Measurements from ENCODE around the gene PRKX. TPM values are rescaled to one million over a fixed set of nuclear protein-coding genes. Genes with fewer than 3 reads are reported as not detected.
A peak's percentile ranks its signal among the peaks of the same experiment; 100 is the strongest.
"Not testable (repeated sequence)": the region's sequence is repeated elsewhere in the genome, so short reads cannot be mapped to it uniquely, and the experiment has no call there.

Gene PRKX
- total RNA-seq, 4 donors from 2014 or later = 1.1 to 69.7 (median 18.1) TPM

DNA sequence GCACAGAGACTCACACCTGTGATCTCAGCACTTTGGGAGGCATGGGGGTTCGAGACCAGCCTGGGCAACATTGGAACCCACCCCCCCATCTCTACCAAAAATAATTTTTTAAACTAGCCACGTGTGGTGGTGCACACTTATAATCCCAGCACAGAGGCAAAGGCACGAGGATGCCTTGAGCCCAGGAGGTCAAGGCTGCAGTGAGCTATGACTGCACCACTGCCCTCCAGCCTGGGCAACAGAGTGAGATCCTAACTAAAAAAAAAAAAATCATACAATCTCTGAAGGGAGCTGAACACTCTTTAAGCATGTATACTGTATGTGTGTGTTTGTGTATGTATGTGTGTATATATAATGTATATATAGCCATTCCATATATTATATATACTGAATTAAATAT is 2.5 kb upstream of the PRKX start:
- in situ Hi-C loops (cut with MboI; ENCODE audit: low pct_ligation_motif_present in 1 of 4, low pct_unique_long_range_greater_than_20kb in 1 of 4, low sequenced_read_pairs in 3 of 4) (no loop called here), intact Hi-C loops (cut with DNase I; ENCODE audit: low total_unique reads) (no loop called here)
- Histone ChIP-seq H3K9me3 (no peaks in the 10 kb centered on the region), H3K27me3 (no peaks in the 10 kb centered on the region), H3K4me3 (no peak overlapping the region), H3K27ac (no peak overlapping the region), H3K36me3 (no peaks in the 10 kb centered on the region), H3K4me1 (peaks cover 0 to 16% (median 0%) of the 10 kb centered on the region in 4 donors)
- DNase-seq = no peak
- 75% methylated on average over 3 of the region's 3 CpGs; no CpG with 5 or more reads in 1 of the 2 donors for WGBS, 2 donors (ENCODE audit: low coverage in 1 of 2)
- TF ChIP-seq POLR2A (IDR thresholded peaks at IDR 0.05) (no peak), EP300 (IDR thresholded peaks at IDR 0.05; ENCODE audit: low read depth) (no peak), CTCF (IDR thresholded peaks at IDR 0.05) (no peak), POLR2AphosphoS5 (IDR thresholded peaks at IDR 0.05) (no peak)

GRCh38 chrX:3714706-3715479 is 1.4 kb upstream of the PRKX start:
- in situ Hi-C loops (cut with MboI; ENCODE audit: low pct_ligation_motif_present in 1 of 4, low pct_unique_long_range_greater_than_20kb in 1 of 4, low sequenced_read_pairs in 3 of 4); intact Hi-C loops (cut with DNase I; ENCODE audit: low total_unique reads); H3K4me3 ChIP-seq; H3K27me3 ChIP-seq; H3K9me3 ChIP-seq; H3K27ac ChIP-seq; DNase-seq; H3K36me3 ChIP-seq: not testable (repeated sequence)
- 67% methylated on average over 32 of the region's 38 CpGs; no CpG with 5 or more reads in 1 of the 2 donors for WGBS, 2 donors (ENCODE audit: low coverage in 1 of 2)
- H3K4me1 ChIP-seq = peaks cover 0 to 16% (median 0%) of the 10 kb centered on the region in 4 donors

DNA sequence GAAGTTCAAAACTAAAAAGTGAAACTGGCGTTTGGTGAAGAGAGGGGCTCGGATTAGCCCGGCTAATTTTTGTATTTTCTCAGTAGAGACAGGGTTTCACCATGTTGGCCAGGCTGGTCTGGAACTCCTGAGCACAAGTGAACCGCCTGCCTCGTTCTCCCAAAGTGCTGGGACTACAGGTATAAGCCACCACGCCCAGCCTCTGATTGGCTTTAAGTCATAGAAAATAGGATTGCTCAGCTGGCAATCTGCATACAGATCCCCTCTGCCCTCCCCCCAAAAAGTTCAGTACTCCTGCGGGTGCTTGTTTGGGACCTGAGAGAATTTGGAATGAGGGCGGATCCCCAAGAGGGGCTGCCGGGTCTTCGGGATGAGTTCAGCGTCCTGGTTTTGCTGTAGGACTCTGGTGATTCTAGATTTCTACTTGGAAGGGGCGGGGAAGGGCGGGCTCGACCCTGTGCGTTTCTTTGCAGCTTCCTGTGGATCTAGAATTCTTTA is 537 bp upstream of the PRKX start:
- no peaks in the 10 kb centered on the region for H3K27me3 ChIP-seq
- 9% methylated on average over 15 of the region's 15 CpGs; no CpG with 5 or more reads in 1 of the 2 donors for WGBS, 2 donors (ENCODE audit: low coverage in 1 of 2)
- H3K4me1 ChIP-seq = peaks cover 0 to 16% (median 0%) of the 10 kb centered on the region in 4 donors
- intact Hi-C loops (cut with DNase I; ENCODE audit: low total_unique reads) = no loop called here
- no peaks in the 10 kb centered on the region for H3K9me3 ChIP-seq
- DNase-seq = peak; percentile 34
- TF ChIP-seq POLR2A (IDR thresholded peaks at IDR 0.05) = no peak
- TF ChIP-seq POLR2AphosphoS5 (IDR thresholded peaks at IDR 0.05) = no peak
- TF ChIP-seq EP300 (IDR thresholded peaks at IDR 0.05; ENCODE audit: low read depth) = no peak
- no peak for TF ChIP-seq CTCF (IDR thresholded peaks at IDR 0.05)
- in situ Hi-C loops (cut with MboI; ENCODE audit: low pct_ligation_motif_present in 1 of 4, low pct_unique_long_range_greater_than_20kb in 1 of 4, low sequenced_read_pairs in 3 of 4) = no loop called here
- peak overlapping the region; percentile 74 to 86 (median 84) for H3K27ac ChIP-seq
- peak overlapping the region; percentile 40 to 78 (median 77) for H3K4me3 ChIP-seq
- H3K36me3 ChIP-seq = no peaks in the 10 kb centered on the region

DNA sequence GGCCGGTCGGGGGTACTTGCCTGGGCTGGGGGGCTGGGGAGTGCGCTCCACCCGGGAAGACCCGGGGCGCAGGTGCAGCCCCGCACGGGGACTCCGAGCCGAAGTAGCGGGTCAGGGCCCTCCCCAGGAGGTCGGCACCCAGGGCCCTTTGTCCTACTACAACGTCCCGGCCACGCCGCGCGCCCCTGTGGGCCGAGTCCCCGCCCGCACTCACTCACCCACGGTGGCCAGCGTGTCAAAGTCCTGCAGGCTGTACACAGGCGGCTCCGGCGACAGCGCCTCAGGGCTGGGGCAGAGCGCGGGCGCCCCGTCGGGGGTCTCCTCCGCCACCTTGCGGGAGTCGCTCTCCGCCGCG is 602 bp downstream of the PRKX start:
- intact Hi-C loops (cut with DNase I; ENCODE audit: low total_unique reads) (no loop called here), in situ Hi-C loops (cut with MboI; ENCODE audit: low pct_ligation_motif_present in 1 of 4, low pct_unique_long_range_greater_than_20kb in 1 of 4, low sequenced_read_pairs in 3 of 4) (no loop called here)
- Histone ChIP-seq H3K4me3 (peak overlapping the region; percentile 60 to 78 (median 77)), H3K9me3 (no peaks in the 10 kb centered on the region), H3K27ac (peak overlapping the region; percentile 74 to 86 (median 84)), H3K36me3 (no peaks in the 10 kb centered on the region), H3K27me3 (no peaks in the 10 kb centered on the region), H3K4me1 (peaks cover 0 to 16% (median 0%) of the 10 kb centered on the region in 4 donors)
- no peak for TF ChIP-seq POLR2AphosphoS5 (IDR thresholded peaks at IDR 0.05)
- no peak for TF ChIP-seq CTCF (IDR thresholded peaks at IDR 0.05)
- no peak for TF ChIP-seq EP300 (IDR thresholded peaks at IDR 0.05; ENCODE audit: low read depth)
- no peak for TF ChIP-seq POLR2A (IDR thresholded peaks at IDR 0.05)
- WGBS, 2 donors (ENCODE audit: low coverage in 1 of 2) = 3% methylated on average over 6 of the region's 38 CpGs; no CpG with 5 or more reads in 1 of the 2 donors
- DNase-seq = peak; percentile 35

Data from transverse colon (tissue), 4 donors.